Left ventricle myocardium inferior (tissue), 1 donor: Measurements from ENCODE around the gene PLEKHG4. TPM values are rescaled to one million over a fixed set of nuclear protein-coding genes. Genes with fewer than 3 reads are reported as not detected.

Experiments
- DNase-seq: peaks from one replicate; pipeline ENCODE4 v3.0.0-alpha.2; 2020
- H3K27ac ChIP-seq: fragments of 200-600 bp; replicated peaks from 2 replicates; pipeline ENCODE4 v1.8.0; 2021
- H3K27me3 ChIP-seq: fragments of 200-600 bp; 2 replicates; pipeline ENCODE4 v1.8.0; 2021; ENCODE audit warnings: low read depth
- H3K36me3 ChIP-seq: fragments of 200-600 bp; 2 replicates; pipeline ENCODE4 v1.8.0; 2021
- H3K4me1 ChIP-seq: fragments of 200-600 bp; 2 replicates; pipeline ENCODE4 v1.8.0; 2021
- H3K4me3 ChIP-seq: fragments of 200-600 bp; 2 replicates; pipeline ENCODE4 v1.8.0; 2021; ENCODE audit warnings: mild to moderate bottlenecking, moderate library complexity
- H3K9me3 ChIP-seq: fragments of 200-600 bp; replicated peaks from 2 replicates; pipeline ENCODE4 v1.8.0; 2021
- CTCF ChIP-seq: fragments of 200-600 bp; IDR thresholded peaks from 2 replicates; pipeline ENCODE4 v1.8.0; 2021; ENCODE audit warnings: antibody characterized with exemption, mild to moderate bottlenecking, borderline replicate concordance
- intact Hi-C: fragments of 100-400 bp; cut with micrococcal nuclease; formaldehyde crosslinking; loops from one replicate; pipeline ENCODE4 v1.11.0; 2022
- total RNA-seq: library from RNA; stranded (reverse); fragmentation: NEBNext Ultra II Directional; extraction: Animal tissue kit (Norgen Biotek cat#: 25700); gene quantifications from one replicate; pipeline ENCODE4 v1.2.1, GENCODE V29; 2021
- donor health status: DM: no; HTN: yes; CAD: no; lungs with severe emphysema.

Gene PLEKHG4
- total RNA-seq, 1 donor from 2014 or later, result 1.1 TPM

GRCh38 chr16:67234180-67234597, 45.1 kb upstream of the PLEKHG4 start:
- Histone ChIP-seq H3K9me3 (no peaks in the 10 kb centered on the region), H3K27ac (no peak overlapping the region), H3K4me3 (no peak overlapping the region), H3K4me1 (no peaks in the 10 kb centered on the region), H3K36me3 (peaks cover 97% of the 10 kb centered on the region), H3K27me3 (no peaks in the 10 kb centered on the region)
- no peak for DNase-seq
- intact Hi-C loops, result no loop called here
- no peak for TF ChIP-seq CTCF

GRCh38 chr16:67235816-67236562, 43.3 kb upstream of the PLEKHG4 start:
- DNase-seq, result no peak
- Histone ChIP-seq H3K27me3 (no peaks in the 10 kb centered on the region), H3K4me1 (peaks cover 13% of the 10 kb centered on the region), H3K36me3 (peaks cover 87% of the 10 kb centered on the region), H3K4me3 (no peak overlapping the region), H3K27ac (no peak overlapping the region), H3K9me3 (no peaks in the 10 kb centered on the region)
- no peak for TF ChIP-seq CTCF
- intact Hi-C loops, result no loop called here

- no peak for DNase-seq
- H3K36me3 ChIP-seq, result peaks cover 79% of the 10 kb centered on the region
- intact Hi-C loops, result no loop called here
- H3K4me3 ChIP-seq, result no peak overlapping the region
- peaks cover 21% of the 10 kb centered on the region for H3K4me1 ChIP-seq
- no peak for TF ChIP-seq CTCF
- no peaks in the 10 kb centered on the region for H3K9me3 ChIP-seq
- no peaks in the 10 kb centered on the region for H3K27me3 ChIP-seq
- H3K27ac ChIP-seq, result no peak overlapping the region
Observed at GRCh38 chr16:67236563-67237395, 42.6 kb upstream of the PLEKHG4 start.

- intact Hi-C loops, result no loop called here
- no peak for DNase-seq
- no peaks in the 10 kb centered on the region for H3K9me3 ChIP-seq
- peaks cover 30% of the 10 kb centered on the region for H3K4me1 ChIP-seq
- TF ChIP-seq CTCF, result no peak
- H3K27ac ChIP-seq, result no peak overlapping the region
- no peaks in the 10 kb centered on the region for H3K27me3 ChIP-seq
- H3K36me3 ChIP-seq, result peaks cover 73% of the 10 kb centered on the region
- no peak overlapping the region for H3K4me3 ChIP-seq
Observed at GRCh38 chr16:67237396-67238277, 41.7 kb upstream of the PLEKHG4 start.

GRCh38 chr16:67238278-67238575, 41.1 kb upstream of the PLEKHG4 start:
- Histone ChIP-seq H3K27ac (no peak overlapping the region), H3K9me3 (no peaks in the 10 kb centered on the region), H3K4me3 (no peak overlapping the region), H3K36me3 (peaks cover 67% of the 10 kb centered on the region), H3K4me1 (peaks cover 35% of the 10 kb centered on the region), H3K27me3 (no peaks in the 10 kb centered on the region)
- DNase-seq, result no peak
- TF ChIP-seq CTCF, result no peak
- intact Hi-C loops, result no loop called here
